ENCODE results near the gene ADAMTSL3.
"Not testable (repeated sequence)": the region's sequence is repeated elsewhere in the genome, so short reads cannot be mapped to it uniquely, and the experiment has no call there.

ADAMTSL3 gene

GRCh38 chr15:83745771-83746170, 91.8 kb downstream of the ADAMTSL3 start:
- DNase-seq (ENCODE audit: low read depth in 2 of 2): no peak

GRCh38 chr15:83746231-83746630, 92.3 kb downstream of the ADAMTSL3 start:
- no peak for DNase-seq (ENCODE audit: low read depth in 2 of 2)

- DNase-seq (ENCODE audit: low read depth in 2 of 2): no peak
Measured at GRCh38 chr15:83747050-83747717, 93.3 kb downstream of the ADAMTSL3 start.

GRCh38 chr15:83747718-83748110, 93.8 kb downstream of the ADAMTSL3 start:
- no peak for DNase-seq (ENCODE audit: low read depth in 2 of 2)

- DNase-seq (ENCODE audit: low read depth in 2 of 2): no peak
Measured at GRCh38 chr15:83753872-83754493, 100.1 kb downstream of the ADAMTSL3 start.

- not testable (repeated sequence) for DNase-seq (ENCODE audit: low read depth in 2 of 2)
Measured at GRCh38 chr15:83757291-83757690, 103.4 kb downstream of the ADAMTSL3 start.

GRCh38 chr15:83762367-83762766, 108.4 kb downstream of the ADAMTSL3 start:
- no peak for DNase-seq (ENCODE audit: low read depth in 2 of 2)

- DNase-seq (ENCODE audit: low read depth in 2 of 2): no peak
Measured at GRCh38 chr15:83764201-83764838, 110.4 kb downstream of the ADAMTSL3 start.

- DNase-seq (ENCODE audit: low read depth in 2 of 2): peak; percentile 36 to 52
Measured at GRCh38 chr15:83766339-83766738, 112.4 kb downstream of the ADAMTSL3 start.

GRCh38 chr15:83767741-83768140, 113.8 kb downstream of the ADAMTSL3 start:
- no peak for DNase-seq (ENCODE audit: low read depth in 2 of 2)

GRCh38 chr15:83769411-83769999, 115.6 kb downstream of the ADAMTSL3 start:
- no peak for DNase-seq (ENCODE audit: low read depth in 2 of 2)

GRCh38 chr15:83775738-83776137, 121.8 kb downstream of the ADAMTSL3 start:
- no peak for DNase-seq (ENCODE audit: low read depth in 2 of 2)

- DNase-seq (ENCODE audit: low read depth in 2 of 2): no peak
Measured at GRCh38 chr15:83776986-83777385, 123.1 kb downstream of the ADAMTSL3 start.

GRCh38 chr15:83783227-83783626, 129.3 kb downstream of the ADAMTSL3 start:
- DNase-seq (ENCODE audit: low read depth in 2 of 2): no peak

GRCh38 chr15:83784975-83785374, 131.1 kb downstream of the ADAMTSL3 start:
- peak; percentile 9 to 15 for DNase-seq (ENCODE audit: low read depth in 2 of 2)

GRCh38 chr15:83786336-83786735, 132.4 kb downstream of the ADAMTSL3 start:
- DNase-seq (ENCODE audit: low read depth in 2 of 2): no peak

GRCh38 chr15:83793069-83793468, 139.1 kb downstream of the ADAMTSL3 start:
- no peak for DNase-seq (ENCODE audit: low read depth in 2 of 2)

GRCh38 chr15:83794209-83794608, 140.3 kb downstream of the ADAMTSL3 start:
- DNase-seq (ENCODE audit: low read depth in 2 of 2): no peak

- DNase-seq (ENCODE audit: low read depth in 2 of 2): no peak
Measured at GRCh38 chr15:83809345-83809744, 155.4 kb downstream of the ADAMTSL3 start.

GRCh38 chr15:83810110-83810509, 156.2 kb downstream of the ADAMTSL3 start:
- no peak for DNase-seq (ENCODE audit: low read depth in 2 of 2)

GRCh38 chr15:83813682-83814081, 159.8 kb downstream of the ADAMTSL3 start:
- DNase-seq (ENCODE audit: low read depth in 2 of 2): no peak

- DNase-seq (ENCODE audit: low read depth in 2 of 2): no peak
Measured at GRCh38 chr15:83815506-83815905, 161.6 kb downstream of the ADAMTSL3 start.
